Measurements from ENCODE around the gene RNF167. TPM values are rescaled to one million over a fixed set of nuclear protein-coding genes. Genes with fewer than 3 reads are reported as not detected.

The RNF167 gene
- total and polyA plus RNA-seq, 2 of the 13 experiments (the other 11 are each of a cell fraction or from before 2014, with no cell fraction given), result 44.1 to 45.4 TPM

GRCh38 chr17:4960279-4960922 lies 20.3 kb downstream of the RNF167 start:
- Histone ChIP-seq H3K4me2 (ENCODE audit: low read depth, low read length) (no peak overlapping the region), H3K79me2 (ENCODE audit: insufficient read depth, low read length) (no peaks in the 10 kb centered on the region), H4K20me1 (ENCODE audit: insufficient read depth, low read length) (no peaks in the 10 kb centered on the region), H3K4me1 (ENCODE audit: insufficient read depth, low read length) (0 out of 2 replicates have a peak, but pooled peaks cover 4% of the 10 kb centered on the region), H3K9me3 (ENCODE audit: low read length) (no peaks in the 10 kb centered on the region), H3K9ac (ENCODE audit: insufficient read depth, low read depth, low read length) (no peak overlapping the region), H3K36me3 (replicated peaks in 1 of 2; ENCODE audit: control insufficient read depth in 1 of 2, insufficient read depth in 2 of 2, low read length in 2 of 2) (peaks cover 3 to 28% of the 10 kb centered on the region in 2 experiments; a peak in 3 of 5 replicates), H3K4me3 (replicated peaks in 1 of 3; ENCODE audit: insufficient read depth in 1 of 3, low read depth in 2 of 3, low read length in 3 of 3) (no peak overlapping the region), H2AFZ (ENCODE audit: low read length) (no peak overlapping the region), H3K27me3 (ENCODE audit: control insufficient read depth in 1 of 2, insufficient read depth in 2 of 2, low read length in 2 of 2) (no peaks in the 10 kb centered on the region), H3K27ac (ENCODE audit: extremely low read length, insufficient read depth, low read length) (no peak overlapping the region)
- BruUV-seq (replicated peaks), result no TSS peak
- TF ChIP-seq ZNF788 (CRISPR knock-in tag; IDR thresholded peaks at IDR 0.05; ENCODE audit: borderline replicate concordance), result no peak
- no peak for TF ChIP-seq RFX3 (CRISPR knock-in tag; IDR thresholded peaks at IDR 0.05)
- no peak for TF ChIP-seq ZNF263 (CRISPR knock-in tag; IDR thresholded peaks at IDR 0.05)
- no peak for TF ChIP-seq WIZ (CRISPR knock-in tag; IDR thresholded peaks at IDR 0.05)
- 0 out of 2 replicates have a peak, but pooled peaks have one; percentile 30 for TF ChIP-seq POLR2AphosphoS2 (IDR thresholded peaks at IDR 0.05; ENCODE audit: low read depth, low read length)
- TF ChIP-seq ARID5B (CRISPR knock-in tag; IDR thresholded peaks at IDR 0.05), result no peak
- TF ChIP-seq, protein P1, sequence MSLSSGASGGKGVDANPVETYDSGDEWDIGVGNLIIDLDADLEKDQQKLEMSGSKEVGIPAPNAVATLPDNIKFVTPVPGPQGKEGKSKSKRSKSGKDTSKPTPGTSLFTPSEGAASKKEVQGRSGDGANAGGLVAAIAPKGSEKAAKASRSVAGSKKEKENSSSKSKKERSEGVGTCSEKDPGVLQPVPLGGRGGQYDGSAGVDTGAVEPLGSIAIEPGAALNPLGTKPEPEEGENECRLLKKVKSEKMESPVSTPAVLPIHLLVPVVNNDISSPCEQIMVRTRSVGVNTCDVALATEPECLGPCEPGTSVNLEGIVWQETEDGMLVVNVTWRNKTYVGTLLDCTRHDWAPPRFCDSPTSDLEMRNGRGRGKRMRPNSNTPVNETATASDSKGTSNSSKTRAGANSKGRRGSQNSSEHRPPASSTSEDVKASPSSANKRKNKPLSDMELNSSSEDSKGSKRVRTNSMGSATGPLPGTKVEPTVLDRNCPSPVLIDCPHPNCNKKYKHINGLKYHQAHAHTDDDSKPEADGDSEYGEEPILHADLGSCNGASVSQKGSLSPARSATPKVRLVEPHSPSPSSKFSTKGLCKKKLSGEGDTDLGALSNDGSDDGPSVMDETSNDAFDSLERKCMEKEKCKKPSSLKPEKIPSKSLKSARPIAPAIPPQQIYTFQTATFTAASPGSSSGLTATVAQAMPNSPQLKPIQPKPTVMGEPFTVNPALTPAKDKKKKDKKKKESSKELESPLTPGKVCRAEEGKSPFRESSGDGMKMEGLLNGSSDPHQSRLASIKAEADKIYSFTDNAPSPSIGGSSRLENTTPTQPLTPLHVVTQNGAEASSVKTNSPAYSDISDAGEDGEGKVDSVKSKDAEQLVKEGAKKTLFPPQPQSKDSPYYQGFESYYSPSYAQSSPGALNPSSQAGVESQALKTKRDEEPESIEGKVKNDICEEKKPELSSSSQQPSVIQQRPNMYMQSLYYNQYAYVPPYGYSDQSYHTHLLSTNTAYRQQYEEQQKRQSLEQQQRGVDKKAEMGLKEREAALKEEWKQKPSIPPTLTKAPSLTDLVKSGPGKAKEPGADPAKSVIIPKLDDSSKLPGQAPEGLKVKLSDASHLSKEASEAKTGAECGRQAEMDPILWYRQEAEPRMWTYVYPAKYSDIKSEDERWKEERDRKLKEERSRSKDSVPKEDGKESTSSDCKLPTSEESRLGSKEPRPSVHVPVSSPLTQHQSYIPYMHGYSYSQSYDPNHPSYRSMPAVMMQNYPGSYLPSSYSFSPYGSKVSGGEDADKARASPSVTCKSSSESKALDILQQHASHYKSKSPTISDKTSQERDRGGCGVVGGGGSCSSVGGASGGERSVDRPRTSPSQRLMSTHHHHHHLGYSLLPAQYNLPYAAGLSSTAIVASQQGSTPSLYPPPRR (CRISPR knock-in tag; IDR thresholded peaks at IDR 0.05; ENCODE audit: borderline replicate concordance), result no peak
- POLR2A ChIA-PET, result interaction anchor here (0.9 to 5.8 kb wide), 3 partner anchors 8 to 21 kb away, joined by 3 to 43 read pairs (median 5); partner anchors contain the start of genes ENO3, SLC25A11 and SPAG7
- in situ Hi-C loops (cut with HindIII; ENCODE audit: extremely low pct_ligation_motif_present, low pct_unique_long_range_greater_than_20kb), result no loop called here
- CTCF ChIA-PET (ENCODE audit: low intra/inter-chr PET ratio, low total read pairs), result no interaction called here
- 92% methylated on average over 9 of the region's 9 CpGs for WGBS (ENCODE audit: low lambda C conversion rate)
- DNase-seq (ENCODE audit: low spot score) (no peak), FAIRE-seq (no peak), ATAC-seq (no peak)
- intact Hi-C loops (cut with micrococcal nuclease; ENCODE audit: unreplicated experiment), result loop anchor here (10.0 kb wide), 1 partner anchor 246 kb away; the partner anchor contains the start of gene ARRB2

All from HepG2 (cell line).